ENCODE data around the gene FERD3L. TPM values are rescaled to one million over a fixed set of nuclear protein-coding genes. Genes with fewer than 3 reads are reported as not detected.

FERD3L gene
- total RNA-seq (2021) = not detected in 3 replicates
- Bru-seq, nascent RNA = not detected
- long read RNA-seq, experiment 1 = 0 reads
- long read RNA-seq, experiment 2 = 0 reads
- long read RNA-seq, experiment 3 = 0 reads

- TF ChIP-seq ZNF232 (CRISPR knock-in tag; IDR thresholded peaks at IDR 0.05) (no peak), FOXK1 (CRISPR knock-in tag; IDR thresholded peaks at IDR 0.05) (no peak), ELF4 (CRISPR knock-in tag; IDR thresholded peaks at IDR 0.05; ENCODE audit: low read depth) (no peak), USF1 (CRISPR knock-in tag; IDR thresholded peaks at IDR 0.05) (no peak), ZNF281 (CRISPR knock-in tag; IDR thresholded peaks at IDR 0.05) (no peak), PREB (CRISPR knock-in tag; IDR thresholded peaks at IDR 0.05; ENCODE audit: borderline replicate concordance) (no peak), CDX4 (CRISPR knock-in tag; IDR thresholded peaks at IDR 0.05; ENCODE audit: borderline replicate concordance) (no peak), CTCF (IDR thresholded peaks at IDR 0.05) (no peak), STAT6 (CRISPR knock-in tag; conservative IDR thresholded peaks at IDR 0.05; ENCODE audit: low read depth) (no peak), JAZF1 (CRISPR knock-in tag; IDR thresholded peaks at IDR 0.05) (no peak), AFF4 (CRISPR knock-in tag; IDR thresholded peaks at IDR 0.05; ENCODE audit: borderline replicate concordance) (no peak)
- Mint-ChIP-seq H3K9me3 (no peaks in the 10 kb centered on the region), H3K4me1 (peaks cover 44% of the 10 kb centered on the region), H3K4me3 (peak within 1 kb of the TSS; percentile 89), H3K27ac (no peak within 1 kb of the TSS), H3K27me3 (ENCODE audit: low read depth) (peaks cover 88% of the 10 kb centered on the region), H3K36me3 (no peaks in the 10 kb centered on the region)
- DNase-seq (ENCODE audit: low spot score) (peak; percentile 21), ATAC-seq (peak; percentile 15)
- ChIA-PET CTCF (interaction anchor here (0.6 to 2.8 kb wide), 5 partner anchors 14 to 96 kb away, joined by 3 to 12 read pairs (median 6); no protein-coding TSS in a partner anchor), POLR2A (no interaction called here)
Observed at GRCh38 chr7:19144661-19145433, at the start of gene FERD3L. FERD3L (minus strand) TSS chr7:19145421; CDS start chr7:19145362, 59 bp downstream.

Data from WTC11 (cell line).